ENCODE data around the gene SEC61G.

Gene SEC61G

GRCh38 chr7:54711900-54712595, 47.0 kb downstream of the SEC61G start:
- no peak overlapping the region for H3K27ac ChIP-seq (ENCODE audit: low read depth, low read length)
- no peak for TF ChIP-seq CTCF (IDR thresholded peaks at IDR 0.05; ENCODE audit: insufficient read depth, low read length, poor library complexity, severe bottlenecking)
- no peak for TF ChIP-seq EZH2phosphoT487 (conservative IDR thresholded peaks at IDR 0.05; ENCODE audit: low read length)
- H3K4me3 ChIP-seq (ENCODE audit: insufficient read depth, low read length, poor library complexity, severe bottlenecking) = no peak overlapping the region
- H2AFZ ChIP-seq (ENCODE audit: low read depth, low read length, severe bottlenecking) = no peak overlapping the region
- H3K9me3 ChIP-seq (ENCODE audit: insufficient read depth, low read length) = 0 out of 2 replicates have a peak, but pooled peaks cover 7% of the 10 kb centered on the region
- no peaks in the 10 kb centered on the region for H4K20me1 ChIP-seq (ENCODE audit: low read depth, low read length)
- no peaks in the 10 kb centered on the region for H3K79me2 ChIP-seq (ENCODE audit: insufficient read depth, low read length)
- no peaks in the 10 kb centered on the region for H3F3A ChIP-seq (ENCODE audit: insufficient read depth)
- H3K9me2 ChIP-seq (replicated peaks; ENCODE audit: insufficient read depth, low read length) = no peaks in the 10 kb centered on the region
- H3K27me3 ChIP-seq (ENCODE audit: low read length) = no peaks in the 10 kb centered on the region
- no peak overlapping the region for H3K4me2 ChIP-seq (ENCODE audit: low read depth, low read length, poor library complexity, severe bottlenecking)
- no peak overlapping the region for H3K9ac ChIP-seq (ENCODE audit: low read length)
- H3K36me3 ChIP-seq (ENCODE audit: low read length) = no peaks in the 10 kb centered on the region

- H4K20me1 ChIP-seq (ENCODE audit: low read depth, low read length) = no peaks in the 10 kb centered on the region
- no peak overlapping the region for H2AFZ ChIP-seq (ENCODE audit: low read depth, low read length, severe bottlenecking)
- no peak overlapping the region for H3K4me3 ChIP-seq (ENCODE audit: insufficient read depth, low read length, poor library complexity, severe bottlenecking)
- H3K27ac ChIP-seq (ENCODE audit: low read depth, low read length) = no peak overlapping the region
- H3F3A ChIP-seq (ENCODE audit: insufficient read depth) = no peaks in the 10 kb centered on the region
- no peaks in the 10 kb centered on the region for H3K79me2 ChIP-seq (ENCODE audit: insufficient read depth, low read length)
- H3K36me3 ChIP-seq (ENCODE audit: low read length) = no peaks in the 10 kb centered on the region
- no peaks in the 10 kb centered on the region for H3K9me2 ChIP-seq (replicated peaks; ENCODE audit: insufficient read depth, low read length)
- H3K27me3 ChIP-seq (ENCODE audit: low read length) = no peaks in the 10 kb centered on the region
- no peak for TF ChIP-seq EZH2phosphoT487 (conservative IDR thresholded peaks at IDR 0.05; ENCODE audit: low read length)
- TF ChIP-seq CTCF (IDR thresholded peaks at IDR 0.05; ENCODE audit: insufficient read depth, low read length, poor library complexity, severe bottlenecking) = no peak
- no peak overlapping the region for H3K4me2 ChIP-seq (ENCODE audit: low read depth, low read length, poor library complexity, severe bottlenecking)
- 0 out of 2 replicates have a peak, but pooled peaks cover 7% of the 10 kb centered on the region for H3K9me3 ChIP-seq (ENCODE audit: insufficient read depth, low read length)
- no peak overlapping the region for H3K9ac ChIP-seq (ENCODE audit: low read length)
Measured at GRCh38 chr7:54709283-54709682, 49.7 kb downstream of the SEC61G start.

GRCh38 chr7:54705436-54705835, 53.6 kb downstream of the SEC61G start:
- Histone ChIP-seq H3K27ac (ENCODE audit: low read depth, low read length) (no peak overlapping the region), H4K20me1 (ENCODE audit: low read depth, low read length) (no peaks in the 10 kb centered on the region), H3K27me3 (ENCODE audit: low read length) (no peaks in the 10 kb centered on the region), H3K4me3 (ENCODE audit: insufficient read depth, low read length, poor library complexity, severe bottlenecking) (no peak overlapping the region), H3K9ac (ENCODE audit: low read length) (no peak overlapping the region), H3F3A (ENCODE audit: insufficient read depth) (no peaks in the 10 kb centered on the region), H3K36me3 (ENCODE audit: low read length) (no peaks in the 10 kb centered on the region), H3K9me3 (ENCODE audit: insufficient read depth, low read length) (0 out of 2 replicates have a peak, but pooled peaks cover 7% of the 10 kb centered on the region), H3K4me2 (ENCODE audit: low read depth, low read length, poor library complexity, severe bottlenecking) (no peak overlapping the region), H3K79me2 (ENCODE audit: insufficient read depth, low read length) (no peaks in the 10 kb centered on the region), H2AFZ (ENCODE audit: low read depth, low read length, severe bottlenecking) (no peak overlapping the region), H3K9me2 (replicated peaks; ENCODE audit: insufficient read depth, low read length) (no peaks in the 10 kb centered on the region)
- no peak for TF ChIP-seq EZH2phosphoT487 (conservative IDR thresholded peaks at IDR 0.05; ENCODE audit: low read length)
- no peak for TF ChIP-seq CTCF (IDR thresholded peaks at IDR 0.05; ENCODE audit: insufficient read depth, low read length, poor library complexity, severe bottlenecking)
